GM18951 (cell line): ENCODE results near the gene CFAP299.
"Not testable (repeated sequence)": the region's sequence is repeated elsewhere in the genome, so short reads cannot be mapped to it uniquely, and the experiment has no call there.

Experiments used
- POLR2A ChIP-seq: IDR thresholded peaks from 4 replicates; pipeline ENCODE4 v1.6.1; 2011; ENCODE audit warnings: mild to moderate bottlenecking; ENCODE audit not compliant: insufficient read length, insufficient read depth; ENCODE audit errors: extremely low read depth
- in situ Hi-C: fragments of 300-500 bp; cut with MboI; formaldehyde crosslinking; loops from one replicate; pipeline ENCODE4 v1.12.0; 2022; ENCODE audit warnings: low sequenced_read_pairs, mixed read lengths, inconsistent platforms; ENCODE audit not compliant: unreplicated experiment

Gene CFAP299

DNA sequence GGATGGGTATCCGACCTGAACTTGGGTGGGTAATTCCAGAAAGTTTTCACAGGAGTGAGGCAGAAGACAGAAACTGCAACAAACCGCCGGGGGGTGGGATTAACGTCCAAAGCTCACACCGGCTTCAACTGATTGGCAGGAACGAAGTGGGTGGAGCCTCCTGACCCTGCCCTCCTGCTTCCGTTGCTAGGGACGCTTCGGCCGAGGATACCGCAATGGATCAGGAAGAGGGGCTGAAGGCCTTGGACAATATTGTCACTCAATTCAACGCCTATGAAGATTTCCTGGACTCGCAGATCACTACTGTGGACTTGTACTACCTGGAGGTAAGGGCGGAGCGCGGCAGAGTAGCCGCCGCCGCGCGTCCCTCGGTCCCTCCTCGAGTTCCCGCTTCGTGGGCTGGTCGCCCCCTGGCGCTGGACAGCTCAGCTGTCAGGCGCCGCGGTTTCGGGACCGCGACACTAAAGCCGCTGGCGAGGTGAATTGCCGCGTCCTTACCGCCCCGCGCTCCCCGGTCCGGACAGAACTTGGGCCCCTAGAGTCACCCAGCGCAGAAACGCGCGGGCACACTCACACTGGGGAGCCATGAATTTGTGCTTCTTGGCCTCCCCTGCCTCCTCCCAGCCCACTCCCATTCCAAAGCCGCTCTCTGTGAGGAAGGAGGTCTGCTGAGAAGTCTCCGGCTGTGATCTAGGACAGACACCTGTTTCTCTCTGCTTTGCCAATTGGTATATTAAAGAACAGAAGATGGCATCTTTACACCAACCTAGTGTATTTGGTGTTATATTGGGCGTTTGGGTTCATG is at the start of gene CFAP299:
Gene CFAP299, plus strand, starts transcription at position 177 of the 805 bp plus-strand sequence.
- in situ Hi-C loops: no loop called here
- TF ChIP-seq POLR2A: no peak

DNA sequence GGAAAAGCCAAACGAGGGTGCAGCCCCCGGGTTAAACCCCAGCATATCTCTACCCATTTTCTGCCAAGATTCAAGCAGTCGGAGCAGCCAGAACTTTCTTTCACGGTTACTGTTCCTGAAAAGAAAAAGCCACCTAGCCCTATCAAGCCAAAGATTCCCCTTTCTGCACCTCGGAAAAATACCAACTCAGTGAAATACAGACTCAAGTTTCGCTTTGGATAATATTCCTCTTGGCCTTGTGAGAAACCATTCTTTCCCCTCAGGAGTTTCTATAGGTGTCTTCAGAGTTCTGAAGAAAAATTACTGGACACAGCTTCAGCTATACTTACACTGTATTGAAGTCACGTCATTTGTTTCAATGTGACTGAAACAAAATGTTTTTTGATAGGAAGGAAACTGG is 49.1 kb upstream of the CFAP299 start:
- no peak for TF ChIP-seq POLR2A
- in situ Hi-C loops: no loop called here

DNA sequence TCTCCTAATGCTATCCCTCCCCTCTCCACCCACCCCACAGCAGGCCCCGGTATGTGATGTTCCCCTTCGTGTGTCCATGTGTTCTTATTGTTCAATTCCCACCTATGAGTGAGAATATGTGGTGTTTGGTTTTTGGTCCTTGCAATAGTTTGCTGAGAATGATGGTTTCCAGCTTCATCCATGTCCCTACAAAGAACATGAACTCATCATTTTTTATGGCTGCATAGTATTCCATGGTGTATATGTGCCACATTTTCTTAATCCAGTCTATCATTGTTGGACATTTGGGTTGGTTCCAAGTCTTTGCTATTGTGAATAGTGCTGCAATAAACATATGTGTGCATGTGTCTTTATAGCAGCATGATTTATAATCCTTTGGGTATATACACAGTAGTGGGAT is 44.9 kb upstream of the CFAP299 start:
- in situ Hi-C loops: not testable (repeated sequence)

DNA sequence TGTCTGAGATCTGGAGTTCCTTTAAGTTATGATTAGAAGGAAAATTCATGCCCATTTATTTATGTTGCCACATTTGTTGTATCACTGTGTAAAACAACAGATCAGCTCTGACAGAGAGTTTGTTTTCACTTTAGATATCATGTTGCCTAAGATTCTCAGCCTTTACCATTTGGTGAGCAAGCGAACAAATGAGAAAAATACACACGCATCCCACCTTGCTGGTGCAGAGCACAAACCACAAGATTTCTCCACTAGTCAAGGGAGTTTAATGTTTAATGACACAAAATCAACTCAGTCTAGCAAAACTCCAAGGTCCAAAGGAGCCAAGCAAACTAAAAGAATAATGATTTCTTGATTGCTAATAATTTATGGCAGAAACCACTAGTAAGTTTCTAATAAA is 41.3 kb upstream of the CFAP299 start:
- TF ChIP-seq POLR2A: no peak
- in situ Hi-C loops: no loop called here

DNA sequence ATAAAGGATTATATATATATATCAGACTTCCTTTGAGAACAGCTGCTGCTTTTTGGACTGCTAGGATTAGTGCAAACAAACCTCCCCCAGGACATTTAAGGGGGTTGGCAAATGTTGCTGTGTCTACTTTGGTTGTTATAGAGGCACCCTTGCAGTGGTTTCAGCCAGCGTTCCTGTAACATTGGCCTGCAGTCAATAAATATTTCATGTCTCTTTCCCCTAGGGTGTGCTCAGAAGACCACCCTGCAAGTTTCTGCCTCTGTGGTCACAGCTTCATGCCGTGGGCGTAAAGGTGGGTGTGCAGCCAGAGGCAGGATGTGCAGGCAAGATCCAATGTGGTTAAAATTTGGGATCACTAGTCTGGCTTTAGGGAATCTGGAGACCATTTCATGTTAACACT is 40.2 kb upstream of the CFAP299 start:
- in situ Hi-C loops: no loop called here
- TF ChIP-seq POLR2A: no peak

DNA sequence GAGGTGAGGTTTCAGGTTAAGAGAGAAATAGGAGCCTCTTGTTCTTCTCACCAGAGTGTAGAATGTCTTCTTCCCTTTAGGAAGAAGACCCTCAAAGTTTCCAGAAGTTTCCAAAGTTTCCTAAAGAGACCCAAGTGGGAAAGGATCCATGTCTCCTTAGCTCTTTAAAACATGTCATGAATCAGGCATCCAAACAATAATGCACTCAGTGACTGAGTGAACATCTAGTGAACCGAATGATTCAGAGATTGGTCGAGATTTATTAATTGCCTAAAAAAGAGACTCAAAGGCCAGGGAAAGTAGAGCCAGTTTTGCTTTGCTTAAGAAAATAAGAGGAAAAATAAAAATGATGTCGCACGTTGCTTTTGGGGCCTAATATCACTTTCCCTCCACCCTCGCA is 39.7 kb upstream of the CFAP299 start:
- in situ Hi-C loops: no loop called here
- no peak for TF ChIP-seq POLR2A

DNA sequence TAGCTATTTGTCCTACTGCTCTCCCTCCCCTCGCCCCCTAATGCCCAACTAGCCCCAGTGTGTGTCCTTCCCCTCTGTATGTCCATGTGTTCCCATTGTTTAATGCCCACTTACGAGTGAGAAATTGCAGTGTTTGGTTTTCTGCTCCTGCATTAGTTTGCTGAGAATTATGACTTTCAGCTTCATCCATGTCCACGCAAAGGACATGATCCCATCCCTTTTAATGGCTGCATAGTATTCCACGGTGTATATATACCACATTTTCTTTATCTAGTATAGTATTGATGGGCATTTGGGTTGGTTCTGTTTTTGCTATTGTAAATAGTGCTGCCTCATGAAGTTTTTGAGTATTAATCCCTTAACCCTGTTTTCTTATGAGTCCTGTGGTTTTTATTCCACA is 33.6 kb upstream of the CFAP299 start:
- no peak for TF ChIP-seq POLR2A
- in situ Hi-C loops: no loop called here

DNA sequence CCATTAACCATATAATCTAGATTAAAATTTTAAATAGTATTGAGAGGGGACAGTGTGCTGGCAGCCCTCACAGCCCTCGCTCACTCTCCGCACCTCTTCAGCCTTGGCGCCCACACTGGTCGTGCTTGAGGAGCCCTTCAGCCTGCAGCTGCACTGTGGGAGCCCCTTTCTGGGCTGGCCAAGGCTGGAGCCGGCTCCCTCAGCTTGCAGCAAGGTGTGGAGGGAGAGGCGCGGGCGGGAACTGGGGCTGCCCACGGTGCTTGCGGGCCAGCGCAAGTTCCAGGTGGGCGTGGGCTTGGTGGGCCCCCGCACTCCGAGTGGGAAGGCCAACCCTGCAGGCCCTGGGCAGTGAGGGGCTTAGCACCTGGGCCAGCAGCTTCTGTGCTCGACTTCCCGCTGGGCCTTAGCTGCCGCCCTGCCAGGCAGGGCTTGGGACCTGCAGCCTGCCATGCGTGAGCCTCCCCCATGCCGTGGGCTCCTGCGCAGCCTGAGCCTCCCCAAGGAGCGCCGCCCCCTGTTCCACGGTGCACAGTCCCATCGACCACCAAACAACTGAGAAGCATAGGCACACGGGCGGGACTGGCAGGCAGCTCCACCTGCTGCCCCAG is 32.8 kb upstream of the CFAP299 start:
- no peak for TF ChIP-seq POLR2A
- in situ Hi-C loops: no loop called here

DNA sequence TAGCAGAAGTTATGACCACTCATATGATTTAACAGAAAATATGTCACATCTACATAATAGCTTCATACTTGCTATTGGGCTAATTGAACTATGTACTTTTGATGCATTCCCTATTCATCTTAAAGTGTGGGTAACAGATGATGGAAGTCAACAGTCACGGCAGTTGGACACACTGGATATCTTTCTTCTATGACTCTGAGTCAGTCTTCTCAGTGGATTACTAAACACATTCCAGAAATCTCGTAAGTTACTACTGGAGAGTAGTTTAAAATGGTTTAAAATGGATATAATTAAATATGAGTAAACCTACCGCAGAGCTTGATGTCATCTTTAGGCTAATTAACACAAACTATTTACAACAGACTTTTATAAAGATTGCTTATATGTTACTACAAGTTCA is 30.1 kb upstream of the CFAP299 start:
- in situ Hi-C loops: no loop called here
- TF ChIP-seq POLR2A: no peak

DNA sequence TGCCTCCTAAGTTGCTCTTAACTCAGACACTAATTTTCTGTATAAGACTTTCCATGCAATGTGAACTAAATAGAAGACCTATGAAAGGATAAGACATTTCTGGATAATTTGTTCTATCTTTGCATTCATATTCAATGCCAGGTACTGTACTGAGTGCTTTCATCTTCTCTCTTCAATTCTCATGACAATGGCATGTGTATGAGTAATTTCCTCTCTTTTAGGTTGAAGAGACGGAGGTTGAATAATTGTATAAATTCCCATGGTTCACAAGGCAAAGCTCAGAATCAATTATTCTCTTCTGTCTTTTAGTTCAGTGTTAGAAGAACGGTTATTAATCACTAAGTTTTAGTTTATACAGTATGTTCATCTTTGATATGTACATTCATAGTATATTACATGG is 29.3 kb upstream of the CFAP299 start:
- TF ChIP-seq POLR2A: no peak
- in situ Hi-C loops: no loop called here

DNA sequence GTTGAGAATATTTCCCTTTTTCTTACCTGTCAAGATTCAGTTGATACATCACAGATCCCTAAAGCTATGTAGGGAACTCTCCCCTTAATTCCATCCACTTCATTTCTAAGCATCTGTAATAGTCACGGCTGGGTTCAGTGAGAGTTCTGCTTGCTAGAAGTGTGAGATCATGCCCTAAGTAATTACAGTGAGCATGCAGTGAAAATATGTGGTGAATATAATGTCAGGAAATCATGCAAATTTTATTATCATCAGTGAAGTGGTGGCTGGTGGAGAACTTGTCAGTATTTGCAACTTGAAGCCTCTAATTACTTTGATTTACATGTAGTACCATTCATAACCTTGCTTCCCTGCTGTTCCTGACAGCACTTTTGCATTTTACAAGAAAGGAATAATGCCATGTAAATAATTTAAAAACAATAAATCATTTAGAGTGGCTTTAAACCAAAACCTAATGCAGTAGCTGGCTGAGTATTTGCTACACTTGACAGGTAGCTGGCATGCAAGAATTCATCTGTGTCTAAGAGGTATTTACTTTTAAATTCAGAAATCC is 28.3 kb upstream of the CFAP299 start:
- no peak for TF ChIP-seq POLR2A
- in situ Hi-C loops: no loop called here

DNA sequence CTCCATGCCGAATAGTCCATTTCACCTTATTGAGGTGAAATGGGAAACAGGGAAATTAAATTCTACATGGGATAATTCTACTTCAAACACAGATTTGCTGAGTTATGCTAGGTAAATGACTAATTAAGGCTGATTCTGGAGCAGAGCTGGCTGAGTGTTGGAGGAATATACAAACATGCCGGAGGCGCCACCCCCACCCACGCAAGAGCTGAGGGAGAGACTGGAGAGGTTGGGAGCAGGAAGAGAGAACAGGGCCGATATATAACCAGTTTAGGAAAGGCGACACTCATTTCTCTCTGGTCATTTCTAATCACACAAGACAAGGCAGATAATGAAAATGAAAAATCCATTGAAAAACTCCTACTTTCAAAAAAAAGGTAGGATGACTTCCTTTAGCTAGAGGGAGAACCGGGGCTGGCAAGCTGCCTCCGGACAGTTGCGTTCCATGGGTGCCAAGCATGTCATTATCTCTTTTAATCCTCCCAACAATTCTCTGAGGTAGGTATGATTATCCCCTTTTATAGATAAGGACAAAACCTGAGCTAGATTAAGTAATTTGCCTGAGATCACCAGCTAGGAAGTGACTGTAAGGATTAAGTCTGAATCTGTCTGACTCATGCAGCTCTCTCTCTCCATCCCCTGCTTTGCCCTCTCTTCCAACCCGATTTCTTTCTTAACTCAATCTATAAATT is 27.6 kb upstream of the CFAP299 start:
- no peak for TF ChIP-seq POLR2A
- in situ Hi-C loops: no loop called here

DNA sequence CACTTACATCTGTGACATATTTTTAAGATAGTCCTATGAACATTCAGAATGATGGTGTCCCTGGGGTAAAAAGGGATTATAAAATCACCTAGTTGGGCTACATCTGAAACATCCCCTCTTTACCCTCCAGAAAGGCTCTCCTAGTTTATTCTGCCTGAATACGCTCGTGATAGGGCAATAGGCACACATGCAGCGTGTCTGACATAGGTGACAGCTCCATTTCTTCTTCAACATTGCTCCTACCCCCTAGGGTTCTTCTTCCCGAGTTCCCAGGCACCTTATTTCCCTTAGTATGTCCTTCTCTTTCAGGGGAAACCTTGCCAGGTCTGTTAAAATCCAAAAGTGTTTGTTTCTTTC is 27.1 kb upstream of the CFAP299 start:
- in situ Hi-C loops: no loop called here
- no peak for TF ChIP-seq POLR2A
